Measurements from ENCODE around the gene SLC35E1. TPM values are rescaled to one million over a fixed set of nuclear protein-coding genes. Genes with fewer than 3 reads are reported as not detected.

SLC35E1 gene
- total and polyA plus RNA-seq, 2 donors (not counting 3 experiments of a cell fraction or from before 2014, with no cell fraction given) = 36.0 to 37.5 TPM

- no peaks in the 10 kb centered on the region for H4K20me1 ChIP-seq (replicated peaks; ENCODE audit: control insufficient read depth, extremely low read depth, insufficient read depth, low read length)
- dilution Hi-C loops (cut with MboI; ENCODE audit: extremely low pct_ligation_motif_present, low sequenced_read_pairs) = no loop called here
- no peak for TF ChIP-seq JUN (IDR thresholded peaks at IDR 0.05; ENCODE audit: borderline replicate concordance, insufficient read depth, insufficient read length, low read depth)
- TF ChIP-seq CTCF (IDR thresholded peaks at IDR 0.05; ENCODE audit: extremely low read depth in 1 of 2, insufficient read depth in 1 of 2, low read depth in 1 of 2, low read length in 2 of 2) = no peak
- no peak for TF ChIP-seq POLR2AphosphoS5 (IDR thresholded peaks at IDR 0.05; ENCODE audit: insufficient read depth, low read depth, low read length)
- no peak for TF ChIP-seq FOS (IDR thresholded peaks at IDR 0.05; ENCODE audit: borderline replicate concordance, insufficient read depth, low read length)
- no peak for TF ChIP-seq GATA2 (IDR thresholded peaks at IDR 0.05; ENCODE audit: insufficient read depth, insufficient read length, low read depth, low read length)
- no peak for TF ChIP-seq POLR2A (IDR thresholded peaks at IDR 0.05; ENCODE audit: low read depth, low read length)
- no peak for TF ChIP-seq EZH2 (IDR thresholded peaks at IDR 0.05; ENCODE audit: borderline replicate concordance, low read depth, low read length, severe bottlenecking)
- no peak for FAIRE-seq
- H3K4me3 ChIP-seq (replicated peaks in 1 of 3; ENCODE audit: insufficient read depth in 1 of 3, low read depth in 1 of 3, low read length in 3 of 3) = no peak overlapping the region
- H3K4me1 ChIP-seq (ENCODE audit: control insufficient read depth, extremely low read depth, insufficient read depth, low read length) = peaks cover 14% of the 10 kb centered on the region
- DNase-seq (ENCODE audit: low read depth, low spot score) = no peak
- H3K9ac ChIP-seq (replicated peaks; ENCODE audit: extremely low read depth, insufficient read depth, low read length) = no peak overlapping the region
- H3K4me2 ChIP-seq (ENCODE audit: insufficient read depth, low read length) = no peak overlapping the region
- intact Hi-C loops (cut with micrococcal nuclease) = loop anchor here (1.0 kb wide), 1 partner anchor 24 kb away; the partner anchor contains the start of gene CHERP
- no peak overlapping the region for H2AFZ ChIP-seq (ENCODE audit: low read depth, low read length)
- TSS peak; percentile 60 for BruUV-seq (replicated peaks)
- ChIA-PET POLR2A (no interaction called here), CTCF (no interaction called here)
- H3K27me3 ChIP-seq (ENCODE audit: control insufficient read depth in 2 of 2, insufficient read depth in 2 of 2, low read length in 2 of 2) = no peaks in the 10 kb centered on the region
- H3K36me3 ChIP-seq (ENCODE audit: control insufficient read depth in 2 of 2, extremely low read depth in 1 of 2, insufficient read depth in 2 of 2, low read length in 2 of 2) = peaks cover 18% of the 10 kb centered on the region in 2 experiments
- H3K79me2 ChIP-seq (ENCODE audit: control insufficient read depth, insufficient read depth, low read length) = peaks cover 17% of the 10 kb centered on the region
- no peaks in the 10 kb centered on the region for H3K9me3 ChIP-seq (replicated peaks; ENCODE audit: control insufficient read depth, insufficient read depth, low read length)
- H3K27ac ChIP-seq (ENCODE audit: insufficient read depth, low read depth, low read length) = peak overlapping the region; percentile 64
- no peaks in the 10 kb centered on the region for H3K9me1 ChIP-seq (replicated peaks; ENCODE audit: control insufficient read depth, extremely low read depth, insufficient read depth, low read length)
Observed at GRCh38 chr19:16566702-16567101, 5.5 kb downstream of the SLC35E1 start.

Measured in endothelial cell of umbilical vein (primary cell).